HG03378 (cell line): Measurements from ENCODE around the gene SYNPO2.
"Not testable (repeated sequence)": the region's sequence is repeated elsewhere in the genome, so short reads cannot be mapped to it uniquely, and the experiment has no call there.

ENCODE experiments used
- ATAC-seq: cut with Tn5 transposase; IDR thresholded peaks from one replicate; pipeline ENCODE4 v1.9.1; 2021; ENCODE audit warnings: mild to moderate bottlenecking, moderate library complexity; ENCODE audit not compliant: unreplicated experiment

SYNPO2 gene

DNA sequence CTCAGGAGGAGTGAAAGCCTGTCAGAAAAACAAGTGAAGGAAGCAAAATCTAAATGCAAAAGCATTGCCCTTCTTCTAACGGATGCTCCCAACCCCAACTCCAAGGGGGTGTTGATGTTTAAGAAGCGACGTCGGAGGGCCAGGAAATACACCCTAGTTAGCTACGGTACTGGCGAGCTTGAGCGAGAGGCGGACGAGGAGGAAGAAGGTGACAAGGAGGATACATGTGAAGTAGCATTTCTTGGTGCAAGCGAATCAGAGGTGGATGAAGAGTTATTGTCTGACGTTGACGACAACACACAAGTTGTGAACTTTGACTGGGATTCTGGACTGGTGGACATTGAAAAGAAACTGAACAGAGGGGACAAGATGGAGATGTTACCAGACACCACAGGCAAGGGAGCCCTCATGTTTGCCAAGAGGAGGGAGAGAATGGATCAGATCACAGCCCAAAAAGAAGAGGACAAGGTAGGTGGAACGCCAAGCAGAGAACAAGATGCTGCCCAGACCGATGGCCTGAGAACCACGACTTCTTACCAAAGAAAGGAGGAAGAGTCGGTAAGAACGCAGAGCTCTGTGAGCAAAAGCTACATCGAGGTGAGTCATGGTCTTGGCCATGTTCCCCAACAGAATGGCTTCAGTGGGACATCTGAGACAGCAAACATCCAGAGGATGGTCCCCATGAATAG is 141.3 kb downstream of the SYNPO2 start:
- ATAC-seq = no peak

DNA sequence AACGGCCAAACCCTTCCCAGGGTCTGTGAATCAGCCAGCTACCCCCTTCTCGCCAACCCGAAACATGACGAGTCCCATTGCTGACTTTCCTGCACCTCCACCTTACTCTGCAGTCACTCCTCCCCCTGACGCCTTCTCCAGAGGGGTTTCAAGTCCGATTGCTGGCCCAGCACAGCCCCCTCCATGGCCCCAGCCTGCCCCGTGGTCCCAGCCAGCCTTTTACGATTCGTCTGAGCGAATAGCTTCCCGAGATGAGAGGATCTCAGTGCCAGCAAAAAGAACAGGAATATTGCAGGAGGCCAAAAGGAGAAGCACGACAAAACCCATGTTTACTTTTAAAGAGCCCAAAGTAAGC is 141.9 kb downstream of the SYNPO2 start:
- ATAC-seq = no peak

DNA sequence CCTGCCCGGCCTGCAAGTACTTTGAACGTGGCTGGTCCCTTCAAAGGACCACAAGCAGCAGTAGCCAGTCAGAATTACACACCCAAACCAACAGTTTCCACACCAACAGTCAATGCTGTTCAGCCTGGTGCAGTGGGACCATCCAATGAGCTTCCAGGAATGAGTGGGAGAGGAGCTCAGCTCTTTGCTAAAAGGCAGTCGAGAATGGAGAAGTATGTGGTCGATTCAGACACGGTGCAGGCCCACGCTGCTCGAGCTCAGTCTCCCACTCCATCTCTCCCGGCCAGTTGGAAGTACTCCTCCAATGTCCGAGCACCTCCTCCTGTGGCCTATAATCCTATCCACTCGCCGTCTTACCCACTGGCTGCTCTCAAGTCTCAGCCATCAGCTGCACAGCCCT is 142.6 kb downstream of the SYNPO2 start:
- ATAC-seq = no peak

DNA sequence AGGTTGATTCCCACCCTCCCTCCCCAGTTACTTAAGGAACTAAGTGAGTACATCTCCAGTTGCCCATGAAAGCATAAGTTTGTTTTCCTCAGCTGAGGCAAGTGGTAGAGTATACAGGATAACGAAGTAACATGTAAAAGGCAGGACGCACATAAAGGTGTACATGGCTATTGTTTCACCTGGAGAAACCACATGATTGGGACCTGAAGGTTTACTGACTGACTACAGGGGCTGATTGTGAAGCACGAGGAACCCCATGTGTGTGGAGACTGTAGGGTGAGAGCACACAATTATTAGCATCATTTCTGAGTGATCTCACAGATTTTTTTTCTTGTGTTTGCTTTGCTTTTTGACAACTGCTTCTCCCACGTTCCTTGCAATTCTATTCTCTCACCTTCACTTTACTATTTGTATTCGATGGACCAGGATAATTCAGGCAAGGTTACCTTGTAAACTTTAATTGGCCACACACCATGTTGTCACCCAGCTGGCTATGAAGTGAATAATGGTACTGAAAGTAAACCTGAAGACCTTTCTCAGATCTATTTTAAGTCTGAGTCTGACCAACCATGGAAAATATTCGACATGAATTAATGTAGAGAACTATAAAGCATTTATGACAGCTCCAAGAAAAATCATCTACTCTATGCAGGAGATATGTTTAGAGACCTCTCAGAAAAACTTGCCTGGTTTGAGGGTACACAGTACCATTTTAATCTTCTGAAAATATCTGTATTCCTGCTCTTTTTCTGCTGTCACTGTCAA is 144.4 kb downstream of the SYNPO2 start:
- peak; percentile 43 for ATAC-seq

DNA sequence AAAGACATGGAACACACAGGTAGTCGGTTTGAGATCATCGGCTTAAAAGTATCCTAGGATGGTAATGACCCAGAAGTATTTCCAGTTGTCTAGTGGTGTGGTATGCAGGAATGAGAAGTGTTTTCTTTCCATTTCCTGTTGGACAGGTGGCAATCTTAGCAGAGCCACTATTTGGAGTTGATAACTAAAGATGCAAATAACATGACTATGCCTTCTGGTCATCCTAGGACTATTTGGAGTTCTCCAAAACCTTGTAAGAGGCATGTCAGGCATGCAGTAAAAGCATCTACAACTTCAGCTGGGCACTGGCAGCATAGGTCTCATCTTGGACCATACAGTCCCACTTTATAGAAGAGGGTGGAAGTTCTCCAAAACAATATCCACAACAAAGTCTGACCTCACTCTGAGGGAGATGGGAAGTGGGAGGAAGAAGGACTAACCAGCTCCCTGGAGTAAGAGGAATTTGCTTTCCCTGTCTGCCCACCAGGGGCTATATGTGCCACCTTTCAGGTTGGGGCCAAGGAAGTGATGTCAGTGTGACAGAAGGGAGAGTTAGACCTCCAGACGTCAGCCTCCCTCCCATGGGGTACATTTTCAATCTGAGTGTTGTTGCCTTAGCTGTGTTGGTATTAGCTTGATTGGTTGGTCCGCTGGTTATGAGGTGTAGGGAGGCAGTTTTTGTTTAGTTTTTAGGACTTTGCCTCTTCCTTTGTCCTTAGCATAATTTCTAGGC is 145.8 kb downstream of the SYNPO2 start:
- no peak for ATAC-seq

DNA sequence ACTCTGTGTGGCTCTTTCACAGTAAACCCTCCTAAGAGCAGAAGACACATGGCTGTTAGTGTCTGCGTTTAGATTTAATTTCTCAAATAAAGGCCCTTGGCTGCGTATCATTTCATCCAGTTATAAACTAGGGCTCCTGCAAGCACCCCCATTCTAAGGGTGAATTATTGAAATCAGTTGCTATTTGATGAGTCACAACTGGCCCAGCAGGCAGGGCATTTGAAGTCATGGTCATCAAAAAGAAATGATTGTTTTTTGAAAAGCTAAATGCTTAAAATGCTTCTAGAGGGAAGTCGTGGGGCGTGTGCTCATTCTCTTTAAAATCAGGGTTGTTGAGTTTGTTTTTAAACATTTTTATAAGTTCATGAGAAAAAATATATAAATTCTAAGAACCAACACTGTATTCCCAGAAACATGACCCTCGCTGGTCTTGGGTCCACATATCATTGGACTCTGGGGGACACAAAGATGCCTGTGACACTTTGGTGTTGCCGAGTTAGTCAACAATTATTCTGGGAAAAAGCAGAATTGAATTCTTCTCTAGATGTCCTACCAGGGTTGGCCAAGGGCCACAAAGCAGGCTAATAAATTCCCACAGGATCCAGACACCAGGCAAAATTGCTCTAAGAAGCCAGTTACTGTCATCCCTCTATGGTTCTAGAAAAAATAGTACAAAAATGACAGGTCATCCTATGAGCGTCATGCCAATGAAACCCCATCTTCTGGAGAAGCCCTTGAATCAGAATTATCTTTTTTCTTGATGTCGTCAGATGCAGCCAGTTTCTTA is 147.5 kb downstream of the SYNPO2 start:
- no peak for ATAC-seq

DNA sequence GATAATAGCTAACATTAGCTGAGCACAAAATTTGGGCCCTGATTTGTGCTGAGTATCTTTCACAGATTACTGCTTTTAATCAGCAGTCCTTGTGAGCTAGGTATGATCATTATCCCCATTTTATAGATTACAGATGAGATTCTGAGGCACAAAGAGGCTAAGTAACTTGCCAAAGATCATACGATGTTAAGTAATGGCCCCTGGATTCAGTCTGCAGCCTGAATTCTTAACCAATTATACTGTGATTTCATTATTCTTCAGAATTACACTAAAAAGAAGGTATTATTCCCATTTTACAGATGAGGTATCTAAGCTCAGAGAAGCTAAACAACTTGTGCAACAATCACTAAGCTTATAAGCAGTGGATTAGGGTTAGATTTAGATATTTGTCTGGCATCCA is 149.1 kb downstream of the SYNPO2 start:
- peak; percentile 2 for ATAC-seq

DNA sequence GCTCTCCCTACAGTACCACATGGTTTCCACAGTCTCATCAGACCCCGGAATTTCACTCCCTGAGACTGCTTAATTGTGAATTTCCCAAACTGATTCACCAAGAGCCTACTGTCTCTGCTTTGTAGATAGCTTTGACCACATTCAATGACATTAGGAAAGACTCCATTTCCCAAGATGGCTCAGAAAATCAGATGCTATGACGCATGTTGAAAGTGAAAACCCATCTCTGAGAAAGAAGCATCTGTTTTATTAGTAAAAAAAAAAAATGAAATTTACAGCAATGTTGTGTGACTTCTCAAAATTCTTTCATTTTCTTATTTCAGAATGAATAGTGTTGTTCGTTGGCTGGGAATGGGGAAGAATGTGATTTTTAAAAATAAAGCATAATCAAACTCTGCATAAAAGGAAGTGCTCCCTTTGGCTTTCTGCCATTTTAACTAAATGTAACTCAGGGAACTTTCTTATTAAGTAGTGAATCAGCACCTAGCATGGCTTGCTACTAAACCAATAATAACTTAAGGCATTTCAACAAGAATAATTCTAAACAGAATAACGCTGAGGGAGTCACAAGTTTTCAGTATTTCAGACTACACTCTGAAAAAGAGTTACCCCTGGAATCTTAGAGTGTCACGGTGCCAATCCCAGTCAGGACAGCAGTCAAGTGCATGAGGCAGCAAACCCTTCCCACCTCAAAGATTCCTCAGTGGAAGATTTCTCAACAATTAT is 149.6 kb downstream of the SYNPO2 start:
- ATAC-seq = peak; percentile 35

DNA sequence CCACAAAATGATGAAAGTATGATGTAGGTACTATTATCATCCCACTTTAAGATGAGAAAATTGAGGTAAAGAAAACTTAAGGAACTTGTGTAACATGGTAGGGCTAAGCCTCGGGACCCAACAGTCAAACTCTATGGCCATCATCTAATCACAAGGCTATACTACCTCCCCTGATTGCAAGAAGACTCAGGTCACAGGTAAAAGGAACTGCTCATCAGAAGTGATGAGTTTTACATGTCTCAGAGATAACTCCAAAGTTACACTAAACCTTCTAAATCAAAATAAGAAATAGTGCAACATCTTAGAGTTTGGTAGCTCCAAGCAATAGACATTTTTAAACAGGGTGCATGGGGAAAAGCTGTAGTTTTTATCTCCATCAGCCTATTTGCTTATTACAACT is 150.5 kb downstream of the SYNPO2 start:
- ATAC-seq = no peak

DNA sequence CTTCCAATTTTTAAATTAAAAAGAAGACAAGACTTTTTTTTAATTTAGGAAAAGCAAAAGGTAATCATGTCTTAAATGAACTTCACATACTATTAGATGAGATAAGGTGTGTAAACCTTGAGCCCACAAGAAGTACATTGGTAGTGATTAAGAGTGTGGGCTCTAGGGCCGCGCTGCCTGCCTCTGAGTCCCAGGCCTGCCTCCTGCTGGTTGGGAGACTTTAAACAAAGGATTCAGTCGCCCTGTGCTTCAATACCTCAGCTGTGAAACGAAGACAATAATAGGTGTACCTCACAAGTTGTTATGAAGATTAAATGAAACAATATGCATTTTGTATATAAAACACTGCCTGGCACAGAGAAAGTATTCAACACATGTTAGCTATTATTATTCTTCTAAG is 151.1 kb downstream of the SYNPO2 start:
- ATAC-seq = no peak

DNA sequence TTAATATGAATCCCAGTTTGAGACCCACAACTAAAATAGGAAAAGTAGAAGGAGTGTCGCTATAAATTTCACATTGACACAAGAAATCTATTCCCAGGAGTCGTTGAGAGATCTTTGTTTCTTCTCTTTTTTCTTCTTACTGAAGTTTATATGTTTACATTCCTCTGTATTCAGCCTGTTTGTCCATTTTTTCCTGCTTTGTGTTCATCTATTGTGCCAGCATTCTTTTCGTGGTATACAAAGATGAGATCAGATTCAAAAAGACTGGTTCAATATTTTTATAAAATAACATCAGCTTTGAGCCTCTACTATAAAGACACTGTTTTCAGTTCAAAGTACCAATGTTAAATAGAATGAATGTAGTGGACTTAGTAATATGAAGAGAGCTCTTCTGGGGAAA is 151.6 kb downstream of the SYNPO2 start:
- ATAC-seq = no peak

DNA sequence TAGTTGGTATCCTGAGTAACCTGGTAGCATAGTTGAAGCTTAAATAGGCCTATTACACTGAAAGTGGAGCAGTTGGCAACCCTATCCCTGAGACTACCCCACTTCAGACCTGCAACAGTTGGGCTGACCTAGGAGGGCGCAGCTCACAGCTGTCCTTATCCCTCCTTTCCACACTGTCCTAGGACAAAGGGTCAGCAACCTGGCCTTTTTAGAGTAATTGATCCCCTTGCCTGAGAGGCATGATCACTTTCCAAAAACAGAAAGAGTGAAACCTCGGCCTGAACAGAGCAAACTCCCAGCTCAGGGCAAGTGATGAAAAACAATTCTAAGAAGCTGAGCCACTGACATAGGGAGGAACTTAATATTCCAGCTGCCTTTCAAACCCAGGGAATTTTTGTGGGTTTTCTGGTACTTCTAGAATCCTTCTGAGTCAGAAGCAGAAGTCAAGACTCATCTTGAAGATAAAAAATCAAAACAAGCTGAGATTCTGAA is 152.1 kb downstream of the SYNPO2 start:
- no peak for ATAC-seq

DNA sequence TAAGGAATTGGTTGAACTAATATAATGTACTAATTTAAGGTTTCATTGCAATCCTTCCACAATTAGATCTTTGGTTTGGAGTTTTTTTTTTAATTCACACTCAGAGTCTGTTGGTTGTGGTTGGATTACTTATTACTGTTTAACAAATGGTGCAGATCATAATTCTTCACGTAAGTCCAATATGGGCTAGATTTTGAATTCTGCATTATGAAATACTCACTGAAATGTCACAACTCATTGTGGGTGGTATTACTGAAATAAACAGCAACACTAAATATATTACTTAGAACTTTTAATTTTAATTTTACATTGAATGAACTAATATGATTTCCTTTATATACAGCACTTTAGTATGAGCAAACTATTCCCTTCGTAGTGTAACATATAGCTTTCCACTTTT is 152.7 kb downstream of the SYNPO2 start:
- no peak for ATAC-seq

DNA sequence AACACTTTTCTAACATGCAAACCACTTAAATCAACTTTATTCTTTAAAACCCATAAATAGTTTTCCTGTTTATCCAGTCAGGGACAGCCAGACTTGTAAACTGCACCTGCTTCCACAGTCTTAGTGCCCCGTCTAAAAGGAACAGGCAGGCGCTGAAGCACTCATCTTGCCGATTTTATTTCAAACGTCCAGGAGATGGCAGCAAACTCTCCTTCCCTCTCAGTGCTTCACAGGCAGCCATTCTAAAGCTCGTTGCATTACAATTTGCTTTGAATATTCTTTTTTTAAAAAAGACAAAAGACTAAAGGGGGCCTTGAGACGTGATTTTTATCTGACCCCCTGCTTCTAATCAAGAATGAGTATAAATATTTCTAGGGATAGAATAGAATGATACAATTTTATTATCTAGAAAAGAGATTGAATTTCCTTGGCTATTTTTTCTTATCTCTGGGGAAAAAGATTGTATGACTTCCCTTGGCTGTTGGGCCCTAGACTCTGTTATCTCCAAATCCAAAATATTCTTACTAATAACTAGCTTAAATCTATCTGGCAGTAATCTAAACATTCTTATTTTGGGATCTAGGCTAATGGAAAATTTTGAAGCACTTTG is 153.4 kb downstream of the SYNPO2 start:
- peak; percentile 86 for ATAC-seq

DNA sequence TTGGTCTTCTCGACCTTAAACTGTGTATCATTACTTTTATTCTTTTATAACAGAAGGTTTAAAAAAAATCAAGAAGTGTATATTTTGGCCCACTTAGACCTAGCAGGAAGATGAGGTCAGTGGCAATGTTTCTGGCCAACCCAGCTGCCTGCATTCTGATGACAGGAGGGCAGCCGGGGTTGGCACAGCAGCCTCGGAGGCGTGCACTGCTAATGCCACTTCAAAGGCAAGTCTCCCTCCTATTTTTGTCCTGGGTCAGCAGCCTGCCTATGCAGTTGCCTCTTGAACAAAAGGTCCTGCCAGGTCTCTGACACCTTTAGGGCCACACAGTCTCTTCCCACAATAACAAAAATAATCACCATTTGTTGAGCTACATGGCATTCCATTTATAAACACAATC is 157.6 kb downstream of the SYNPO2 start:
- ATAC-seq = no peak

DNA sequence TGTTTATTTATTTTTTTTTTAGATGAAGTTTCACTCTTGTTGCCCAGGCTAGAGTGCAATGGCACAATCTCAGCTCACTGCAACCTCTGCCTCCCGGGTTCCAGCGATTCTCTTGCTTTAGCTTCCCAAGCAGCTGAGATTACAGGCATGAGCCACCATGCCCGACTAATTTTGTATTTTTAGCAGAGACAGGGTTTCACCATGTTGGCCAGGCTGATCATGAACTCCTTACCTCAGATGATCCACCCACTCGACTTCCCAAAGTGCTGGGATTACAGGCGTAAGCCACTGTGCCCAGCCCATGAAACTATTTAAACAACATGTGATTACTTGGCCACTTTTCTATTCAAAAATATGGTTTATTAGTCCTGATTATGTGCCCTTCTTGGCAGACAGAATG is 158.4 kb downstream of the SYNPO2 start:
- ATAC-seq = not testable (repeated sequence)

DNA sequence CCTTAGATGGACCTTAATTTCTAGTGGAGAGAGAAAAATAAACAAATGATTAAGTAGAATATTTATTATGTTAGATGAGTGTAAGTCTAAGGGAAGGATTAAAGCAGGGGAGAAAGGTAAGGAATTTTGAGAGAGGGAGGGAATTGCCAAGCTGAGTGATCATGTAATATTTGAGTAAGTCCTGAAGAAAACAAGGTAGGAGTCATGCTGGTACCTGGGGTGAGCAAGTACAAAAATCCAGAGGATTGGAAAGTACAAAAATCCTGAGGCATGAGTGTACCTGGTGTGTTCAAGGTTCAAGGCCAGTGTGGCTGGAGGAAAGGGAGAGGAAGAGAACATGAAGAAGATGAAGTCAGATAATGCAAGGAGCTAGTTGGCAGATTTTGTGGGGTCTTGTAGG is 159.8 kb downstream of the SYNPO2 start:
- no peak for ATAC-seq

DNA sequence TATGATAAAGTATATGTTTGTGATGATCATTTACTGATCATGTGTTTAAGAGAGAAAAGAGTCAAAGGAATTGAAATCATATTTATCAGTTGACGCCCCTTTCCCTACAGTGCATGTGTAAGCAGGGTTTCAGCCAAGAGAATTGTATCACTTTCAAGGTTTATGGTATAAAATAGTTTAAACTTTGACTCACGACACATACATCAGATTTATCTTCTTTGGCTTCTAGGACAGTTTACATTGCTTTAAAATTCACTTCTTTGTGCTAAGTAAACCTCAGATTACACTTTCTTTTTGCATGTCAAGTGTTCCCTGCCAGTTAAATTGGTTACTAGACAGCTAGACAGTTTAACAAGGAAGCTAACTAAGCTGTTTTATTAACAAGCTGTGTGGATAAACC is 160.7 kb downstream of the SYNPO2 start:
- no peak for ATAC-seq

DNA sequence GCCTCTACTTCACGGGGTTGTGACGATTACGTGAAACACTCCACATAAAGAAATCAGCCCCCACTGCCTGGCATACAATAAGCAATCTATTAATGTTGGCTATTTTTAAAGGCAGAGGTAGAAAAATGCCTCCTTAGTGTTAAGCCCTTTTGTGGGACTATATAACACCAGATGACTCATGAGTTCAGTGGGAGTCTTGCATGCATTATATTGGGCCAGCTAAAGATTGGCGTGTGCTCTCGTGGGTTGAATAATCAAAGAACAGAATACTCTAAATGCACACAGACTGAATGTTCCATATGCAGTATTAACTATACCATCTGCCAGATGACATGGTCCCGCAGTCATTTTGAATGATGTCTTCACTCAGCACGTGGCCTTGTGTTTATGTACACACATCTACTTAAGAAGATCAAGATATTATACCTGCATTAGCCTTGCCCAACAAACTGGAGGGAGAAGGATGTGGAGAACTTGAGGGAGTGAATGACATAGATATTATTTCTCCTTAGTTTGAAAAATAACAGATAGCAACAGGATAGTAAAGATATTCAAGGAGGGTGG is 162.0 kb downstream of the SYNPO2 start:
- ATAC-seq = no peak

DNA sequence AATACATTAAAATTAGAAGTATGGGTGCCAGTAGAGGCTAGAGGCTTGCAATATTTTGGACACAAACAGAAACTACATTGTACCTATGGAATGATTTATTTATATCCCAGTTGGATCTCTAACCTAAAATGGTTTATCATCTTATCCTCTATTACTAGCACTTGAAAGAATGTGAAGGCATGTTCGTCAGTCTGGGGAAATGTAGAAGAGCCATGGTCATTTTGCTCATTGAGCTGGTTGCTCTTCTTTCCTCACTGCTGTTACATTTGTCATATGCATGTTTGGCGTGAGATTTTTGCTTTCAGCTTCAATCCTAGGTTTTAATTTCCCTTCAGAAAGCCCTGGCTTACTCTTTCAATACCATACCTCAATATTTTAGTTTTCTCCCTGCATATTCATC is 164.6 kb downstream of the SYNPO2 start:
- ATAC-seq = no peak
